WTC11 (cell line): Measurements from ENCODE around the gene TRIM17. TPM values are rescaled to one million over a fixed set of nuclear protein-coding genes. Genes with fewer than 3 reads are reported as not detected.

Experiments
- ATAC-seq: fragments of 200-7000 bp; cut with Tn5 transposase; 2 replicates; pipeline ENCODE4 v1.10.0; 2021; ENCODE audit warnings: mild to moderate bottlenecking, moderate library complexity
- CTCF ChIA-PET: fragments of 300-600 bp; sonication (Branson Sonifier 250); formaldehyde crosslinking; loops from one replicate; lab custom pipeline; 2021; ENCODE audit warnings: antibody characterized with exemption; lab: Charles Lee
- POLR2A ChIA-PET: fragments of 350-600 bp; sonication (Branson Sonifier 250); formaldehyde crosslinking; loops from one replicate; lab custom pipeline; 2021; ENCODE audit warnings: antibody characterized with exemption; lab: Charles Lee
- DNase-seq: peaks from one replicate; pipeline ENCODE4 v3.0.0; 2021; ENCODE audit warnings: low spot score
- H3K27ac Mint-ChIP-seq: 2 replicates; pipeline ENCODE4 v1.8.0; 2021; ENCODE audit warnings: mixed read lengths
- H3K27me3 Mint-ChIP-seq: 2 replicates; pipeline ENCODE4 v1.8.0; 2021; ENCODE audit warnings: low read depth, mild to moderate bottlenecking, moderate library complexity, mixed read lengths
- H3K36me3 Mint-ChIP-seq: 2 replicates; pipeline ENCODE4 v1.8.0; 2021; ENCODE audit warnings: mixed read lengths
- H3K4me1 Mint-ChIP-seq: 2 replicates; pipeline ENCODE4 v1.8.0; 2022; ENCODE audit warnings: mixed read lengths
- H3K4me3 Mint-ChIP-seq: 2 replicates; pipeline ENCODE4 v1.8.0; 2021; ENCODE audit warnings: mild to moderate bottlenecking, moderate library complexity, mixed read lengths
- H3K9me3 Mint-ChIP-seq: 2 replicates; pipeline ENCODE4 v1.8.0; 2021; ENCODE audit warnings: mixed read lengths
- CBFB ChIP-seq: sonication (generic); formaldehyde crosslinking; IDR thresholded peaks from 2 replicates; pipeline ENCODE4 v1.8.1; 2022; ENCODE audit warnings: mild to moderate bottlenecking, low read depth, missing genetic modification reagents
- ESRRA ChIP-seq: sonication (generic); formaldehyde crosslinking; IDR thresholded peaks from 2 replicates; pipeline ENCODE4 v1.8.1; 2022; ENCODE audit warnings: mild to moderate bottlenecking, missing genetic modification reagents, borderline replicate concordance
- ETV6 ChIP-seq: sonication (generic); formaldehyde crosslinking; IDR thresholded peaks from 2 replicates; pipeline ENCODE4 v1.8.1; 2022; ENCODE audit warnings: mild to moderate bottlenecking, missing genetic modification reagents
- FOXP1 ChIP-seq: sonication (generic); formaldehyde crosslinking; IDR thresholded peaks from 2 replicates; pipeline ENCODE4 v1.8.0; 2022; ENCODE audit warnings: missing genetic modification reagents, mild to moderate bottlenecking, moderate library complexity, borderline replicate concordance
- HMGA2 ChIP-seq: fragments of 250-450 bp; sonication (Bioruptor Pico); IDR thresholded peaks from 2 replicates; pipeline ENCODE4 v1.4.0; 2021; ENCODE audit warnings: mild to moderate bottlenecking, moderate library complexity
- NFATC4 ChIP-seq: fragments of 250-450 bp; sonication (Bioruptor Pico); IDR thresholded peaks from 2 replicates; pipeline ENCODE4 v1.9.0; 2021; ENCODE audit warnings: mild to moderate bottlenecking
- NFE2L1 ChIP-seq: sonication (generic); formaldehyde crosslinking; IDR thresholded peaks from 2 replicates; pipeline ENCODE4 v1.8.1; 2023; ENCODE audit warnings: missing genetic modification reagents
- NR3C1 ChIP-seq: sonication (generic); formaldehyde crosslinking; conservative IDR thresholded peaks from 2 replicates; pipeline ENCODE4 v1.8.1; 2023; ENCODE audit warnings: low read depth, mild to moderate bottlenecking, missing genetic modification reagents
- RELA ChIP-seq: sonication (generic); formaldehyde crosslinking; IDR thresholded peaks from 2 replicates; pipeline ENCODE4 v1.8.1; 2022; ENCODE audit warnings: missing genetic modification reagents, mild to moderate bottlenecking, borderline replicate concordance
- TCF7 ChIP-seq: sonication (generic); formaldehyde crosslinking; IDR thresholded peaks from 2 replicates; pipeline ENCODE4 v1.8.0; 2022; ENCODE audit warnings: mild to moderate bottlenecking, low read depth, missing genetic modification reagents, moderate library complexity
- ZBTB21 ChIP-seq: sonication (generic); formaldehyde crosslinking; IDR thresholded peaks from 2 replicates; pipeline ENCODE4 v1.8.1; 2023; ENCODE audit warnings: mild to moderate bottlenecking, missing genetic modification reagents, borderline replicate concordance
- ZNF317 ChIP-seq: sonication (generic); formaldehyde crosslinking; IDR thresholded peaks from 2 replicates; pipeline ENCODE4 v1.8.1; 2023; ENCODE audit warnings: low read depth, mild to moderate bottlenecking, moderate library complexity, missing genetic modification reagents, borderline replicate concordance
- ZNF423 ChIP-seq: fragments of 250-450 bp; sonication (Bioruptor Pico); IDR thresholded peaks from 2 replicates; pipeline ENCODE4 v2.1.2; 2022; ENCODE audit warnings: mild to moderate bottlenecking, moderate library complexity
- total RNA-seq: library from RNA; stranded (reverse); gene quantifications from 3 replicates; pipeline ENCODE4 v1.2.3, GENCODE V29; 2021
- TF ChIP-seq, protein P1 (sequence below): sonication (generic); formaldehyde crosslinking; IDR thresholded peaks from 2 replicates; pipeline ENCODE4 v1.8.0; 2023; ENCODE audit warnings: missing genetic modification reagents
- TF ChIP-seq, protein P2 (sequence below): fragments of 250-450 bp; sonication (Bioruptor Pico); conservative IDR thresholded peaks from 2 replicates; pipeline ENCODE4 v1.9.0; 2021; ENCODE audit warnings: mild to moderate bottlenecking
- TF ChIP-seq, protein P3 (sequence below): fragments of 250-450 bp; sonication (Bioruptor Pico); IDR thresholded peaks from 2 replicates; pipeline ENCODE4 v2.1.2; 2022; ENCODE audit warnings: mild to moderate bottlenecking, moderate library complexity
- TF ChIP-seq, protein P4 (sequence below): sonication (generic); formaldehyde crosslinking; IDR thresholded peaks from 2 replicates; pipeline ENCODE4 v1.8.1; 2022; ENCODE audit warnings: low read depth, mild to moderate bottlenecking, moderate library complexity, missing genetic modification reagents, borderline replicate concordance
- TF ChIP-seq, protein P5 (sequence below): fragments of 200-600 bp; IDR thresholded peaks from 2 replicates; pipeline ENCODE4 v1.8.0; 2022; ENCODE audit warnings: antibody characterized with exemption

Gene TRIM17
- total RNA-seq, 1 experiment from 2014 or later, result 2.6 TPM

DNA sequence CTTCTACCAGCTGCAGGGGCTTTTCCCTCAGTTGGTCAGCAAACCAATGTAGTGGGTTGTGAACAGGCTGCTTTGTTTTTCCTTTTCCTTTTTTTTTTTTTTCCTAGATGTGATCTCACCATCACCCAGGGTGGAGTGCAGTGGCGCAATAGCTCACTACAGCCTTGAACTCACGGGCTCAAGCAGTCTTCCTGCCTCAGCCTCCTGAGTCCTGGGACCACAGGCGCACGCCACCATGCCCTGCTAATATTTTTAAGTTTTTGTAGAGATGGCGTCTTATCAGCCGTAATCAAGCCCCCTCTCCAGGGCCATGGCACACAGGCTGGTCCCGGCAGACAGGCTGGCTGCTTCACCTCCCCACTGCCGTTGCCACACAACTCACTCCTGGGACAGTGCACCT, 6.6 kb downstream of the TRIM17 start:
- TF ChIP-seq CBFB (no peak), TCF7 (CRISPR knock-in tag) (no peak), NFATC4 (no peak), NFE2L1 (CRISPR knock-in tag) (no peak), ETV6 (CRISPR knock-in tag) (no peak), ESRRA (CRISPR knock-in tag) (no peak), ZNF317 (CRISPR knock-in tag) (no peak), ZBTB21 (CRISPR knock-in tag) (no peak), ZNF423 (CRISPR knock-in tag) (no peak), FOXP1 (CRISPR knock-in tag) (no peak), HMGA2 (CRISPR knock-in tag) (no peak), NR3C1 (CRISPR knock-in tag) (no peak), RELA (CRISPR knock-in tag) (no peak)
- TF ChIP-seq, protein P1, sequence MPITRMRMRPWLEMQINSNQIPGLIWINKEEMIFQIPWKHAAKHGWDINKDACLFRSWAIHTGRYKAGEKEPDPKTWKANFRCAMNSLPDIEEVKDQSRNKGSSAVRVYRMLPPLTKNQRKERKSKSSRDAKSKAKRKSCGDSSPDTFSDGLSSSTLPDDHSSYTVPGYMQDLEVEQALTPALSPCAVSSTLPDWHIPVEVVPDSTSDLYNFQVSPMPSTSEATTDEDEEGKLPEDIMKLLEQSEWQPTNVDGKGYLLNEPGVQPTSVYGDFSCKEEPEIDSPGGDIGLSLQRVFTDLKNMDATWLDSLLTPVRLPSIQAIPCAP (CRISPR knock-in tag), result no peak
- TF ChIP-seq, protein P2, sequence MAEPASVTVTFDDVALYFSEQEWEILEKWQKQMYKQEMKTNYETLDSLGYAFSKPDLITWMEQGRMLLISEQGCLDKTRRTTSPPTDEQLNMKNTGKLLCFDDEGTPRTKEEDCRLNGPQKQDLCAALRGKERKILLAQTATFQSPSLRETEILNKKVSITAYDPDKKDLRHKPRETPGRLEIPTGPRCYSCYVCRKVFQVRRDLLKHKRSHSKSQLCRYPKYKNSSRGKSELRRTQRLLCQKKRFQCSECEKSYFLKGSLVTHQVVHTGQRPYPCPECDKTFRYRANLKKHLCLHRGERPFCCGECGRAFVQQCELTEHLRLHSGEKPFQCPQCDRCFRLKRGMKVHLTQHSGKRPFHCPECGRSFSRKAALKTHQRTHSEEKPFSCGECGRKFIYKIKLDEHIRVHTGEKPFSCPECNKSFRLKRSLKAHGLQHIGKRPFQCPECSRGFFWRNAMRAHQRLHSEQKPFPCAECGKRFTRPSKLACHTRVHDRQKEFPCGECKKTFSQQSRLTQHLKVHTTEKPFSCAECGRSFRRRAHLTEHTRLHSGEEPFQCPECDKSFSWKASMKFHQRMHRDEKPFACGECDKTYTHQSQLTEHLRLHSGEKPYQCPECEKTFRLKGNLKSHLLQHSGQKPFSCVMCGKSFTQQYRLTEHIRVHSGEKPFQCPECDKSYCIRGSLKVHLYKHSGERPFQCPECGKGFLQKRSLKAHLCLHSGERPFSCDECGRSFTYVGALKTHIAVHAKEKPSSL (CRISPR knock-in tag), result no peak
- TF ChIP-seq, protein P3, sequence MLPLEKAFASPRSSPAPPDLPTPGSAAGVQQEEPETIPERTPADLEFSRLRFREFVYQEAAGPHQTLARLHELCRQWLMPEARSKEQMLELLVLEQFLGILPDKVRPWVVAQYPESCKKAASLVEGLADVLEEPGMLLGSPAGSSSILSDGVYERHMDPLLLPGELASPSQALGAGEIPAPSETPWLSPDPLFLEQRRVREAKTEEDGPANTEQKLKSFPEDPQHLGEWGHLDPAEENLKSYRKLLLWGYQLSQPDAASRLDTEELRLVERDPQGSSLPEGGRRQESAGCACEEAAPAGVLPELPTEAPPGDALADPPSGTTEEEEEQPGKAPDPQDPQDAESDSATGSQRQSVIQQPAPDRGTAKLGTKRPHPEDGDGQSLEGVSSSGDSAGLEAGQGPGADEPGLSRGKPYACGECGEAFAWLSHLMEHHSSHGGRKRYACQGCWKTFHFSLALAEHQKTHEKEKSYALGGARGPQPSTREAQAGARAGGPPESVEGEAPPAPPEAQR (CRISPR knock-in tag), result no peak
- TF ChIP-seq, protein P4, sequence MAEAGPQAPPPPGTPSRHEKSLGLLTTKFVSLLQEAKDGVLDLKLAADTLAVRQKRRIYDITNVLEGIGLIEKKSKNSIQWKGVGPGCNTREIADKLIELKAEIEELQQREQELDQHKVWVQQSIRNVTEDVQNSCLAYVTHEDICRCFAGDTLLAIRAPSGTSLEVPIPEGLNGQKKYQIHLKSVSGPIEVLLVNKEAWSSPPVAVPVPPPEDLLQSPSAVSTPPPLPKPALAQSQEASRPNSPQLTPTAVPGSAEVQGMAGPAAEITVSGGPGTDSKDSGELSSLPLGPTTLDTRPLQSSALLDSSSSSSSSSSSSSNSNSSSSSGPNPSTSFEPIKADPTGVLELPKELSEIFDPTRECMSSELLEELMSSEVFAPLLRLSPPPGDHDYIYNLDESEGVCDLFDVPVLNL (CRISPR knock-in tag), result no peak
- TF ChIP-seq, protein P5, sequence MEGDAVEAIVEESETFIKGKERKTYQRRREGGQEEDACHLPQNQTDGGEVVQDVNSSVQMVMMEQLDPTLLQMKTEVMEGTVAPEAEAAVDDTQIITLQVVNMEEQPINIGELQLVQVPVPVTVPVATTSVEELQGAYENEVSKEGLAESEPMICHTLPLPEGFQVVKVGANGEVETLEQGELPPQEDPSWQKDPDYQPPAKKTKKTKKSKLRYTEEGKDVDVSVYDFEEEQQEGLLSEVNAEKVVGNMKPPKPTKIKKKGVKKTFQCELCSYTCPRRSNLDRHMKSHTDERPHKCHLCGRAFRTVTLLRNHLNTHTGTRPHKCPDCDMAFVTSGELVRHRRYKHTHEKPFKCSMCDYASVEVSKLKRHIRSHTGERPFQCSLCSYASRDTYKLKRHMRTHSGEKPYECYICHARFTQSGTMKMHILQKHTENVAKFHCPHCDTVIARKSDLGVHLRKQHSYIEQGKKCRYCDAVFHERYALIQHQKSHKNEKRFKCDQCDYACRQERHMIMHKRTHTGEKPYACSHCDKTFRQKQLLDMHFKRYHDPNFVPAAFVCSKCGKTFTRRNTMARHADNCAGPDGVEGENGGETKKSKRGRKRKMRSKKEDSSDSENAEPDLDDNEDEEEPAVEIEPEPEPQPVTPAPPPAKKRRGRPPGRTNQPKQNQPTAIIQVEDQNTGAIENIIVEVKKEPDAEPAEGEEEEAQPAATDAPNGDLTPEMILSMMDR, result no peak
- TF ChIP-seq, all 79 proteins: peak for 0
- no peak for ATAC-seq
- no peaks in the 10 kb centered on the region for H3K9me3 Mint-ChIP-seq
- no peaks in the 10 kb centered on the region for H3K36me3 Mint-ChIP-seq
- H3K4me1 Mint-ChIP-seq, result peaks cover 10% of the 10 kb centered on the region
- CTCF ChIA-PET, result interaction anchor here (1.0 to 1.1 kb wide), 2 partner anchors 54 to 137 kb away, joined by 3 read pairs; no protein-coding TSS in a partner anchor
- peak; percentile 1 for DNase-seq
- H3K27me3 Mint-ChIP-seq, result peaks cover 18% of the 10 kb centered on the region
- POLR2A ChIA-PET, result interaction anchor here (0.9 to 2.1 kb wide), 2 partner anchors 15 to 47 kb away, joined by 3 to 9 read pairs; a partner anchor contains a TSS
- no peak overlapping the region for H3K4me3 Mint-ChIP-seq
- H3K27ac Mint-ChIP-seq, result no peak overlapping the region
